Fibroblast of mammary gland (primary cell): ENCODE measurements around the gene SNX32.
A peak's percentile ranks its signal among the peaks of the same experiment; 100 is the strongest.
"Not testable (repeated sequence)": the region's sequence is repeated elsewhere in the genome, so short reads cannot be mapped to it uniquely, and the experiment has no call there.

Experiments used
- DNase-seq: peaks from one replicate; pipeline ENCODE4 v3.0.0-alpha.2; 2010; ENCODE audit warnings: low read depth
- H3K4me3 ChIP-seq: 2 replicates; pipeline ENCODE4 v1.5.1; 2011; ENCODE audit warnings: low read depth, mild to moderate bottlenecking, low read length, moderate library complexity; ENCODE audit not compliant: control insufficient read depth
- CTCF ChIP-seq: conservative IDR thresholded peaks from 2 replicates; pipeline ENCODE4 v1.5.1; 2011; ENCODE audit warnings: low read depth, low read length, inconsistent platforms; ENCODE audit not compliant: control insufficient read depth, insufficient read depth

The SNX32 gene

GRCh38 chr11:65817835-65818680 lies 15.7 kb upstream of the SNX32 start:
- DNase-seq = peak; percentile 79
- peak overlapping the region; percentile 50 for H3K4me3 ChIP-seq
- TF ChIP-seq CTCF = peak; percentile 77

DNA sequence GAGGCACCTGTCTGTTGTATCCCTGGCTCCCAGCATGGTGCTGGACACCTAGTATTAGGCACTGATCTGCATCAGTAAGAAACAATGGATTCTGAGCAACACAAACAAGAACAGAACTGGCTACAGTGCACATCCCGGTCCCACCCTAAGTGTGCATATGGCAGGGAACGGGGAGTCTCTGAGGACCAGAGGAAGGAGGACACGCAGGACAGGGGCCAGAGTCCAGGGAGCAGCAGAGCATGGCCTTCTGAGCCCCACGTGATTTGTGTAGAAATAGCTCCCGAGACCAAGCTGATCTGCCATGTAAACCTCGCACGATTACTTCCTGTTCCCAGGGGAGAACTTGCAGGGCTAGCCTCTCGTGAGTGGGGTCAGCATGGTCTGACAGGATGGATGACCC lies 12.7 kb upstream of the SNX32 start:
- no peak for DNase-seq
- H3K4me3 ChIP-seq = no peak overlapping the region
- TF ChIP-seq CTCF = no peak

GRCh38 chr11:65822776-65823528 lies 10.8 kb upstream of the SNX32 start:
- TF ChIP-seq CTCF = no peak
- DNase-seq = no peak
- H3K4me3 ChIP-seq = no peak overlapping the region

- no peak for TF ChIP-seq CTCF
- no peak overlapping the region for H3K4me3 ChIP-seq
- no peak for DNase-seq
These were observed 6.6 kb upstream of the SNX32 start for GRCh38 chr11:65826984-65827735.

- no peak overlapping the region for H3K4me3 ChIP-seq
- TF ChIP-seq CTCF = no peak
- no peak for DNase-seq
These were observed 4.3 kb upstream of the SNX32 start for GRCh38 chr11:65829459-65829858.

DNA sequence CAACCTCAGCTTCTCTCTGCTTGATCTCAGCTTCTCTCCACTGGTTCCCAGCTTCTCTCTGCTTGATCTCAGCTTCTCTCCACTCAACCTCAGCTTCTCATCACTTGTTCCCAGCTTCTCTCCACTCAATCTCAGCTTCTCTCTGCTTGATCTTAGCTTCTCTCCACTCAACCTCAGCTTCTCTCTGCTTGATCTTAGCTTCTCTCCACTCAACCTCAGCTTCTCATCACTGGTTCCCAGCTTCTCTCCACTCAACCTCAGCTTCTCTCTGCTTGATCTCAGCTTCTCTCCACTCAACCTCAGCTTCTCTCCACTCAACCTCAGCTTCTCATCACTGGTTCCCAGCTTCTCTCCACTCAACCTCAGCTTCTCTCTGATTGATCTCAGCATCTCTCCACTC lies 1.5 kb upstream of the SNX32 start:
- not testable (repeated sequence) for H3K4me3 ChIP-seq, DNase-seq
